Activated T-helper 9 cell treated with anti-CD3 and anti-CD28 coated beads, Interleukin-2, amount 50 U/mL, for 16 hours (primary cell): Measurements from ENCODE around the gene TTN.

Experiments used
- DNase-seq: peaks from one replicate; pipeline ENCODE4 v3.0.0-alpha.2; 2020; ENCODE audit warnings: low read depth

Gene TTN

DNA sequence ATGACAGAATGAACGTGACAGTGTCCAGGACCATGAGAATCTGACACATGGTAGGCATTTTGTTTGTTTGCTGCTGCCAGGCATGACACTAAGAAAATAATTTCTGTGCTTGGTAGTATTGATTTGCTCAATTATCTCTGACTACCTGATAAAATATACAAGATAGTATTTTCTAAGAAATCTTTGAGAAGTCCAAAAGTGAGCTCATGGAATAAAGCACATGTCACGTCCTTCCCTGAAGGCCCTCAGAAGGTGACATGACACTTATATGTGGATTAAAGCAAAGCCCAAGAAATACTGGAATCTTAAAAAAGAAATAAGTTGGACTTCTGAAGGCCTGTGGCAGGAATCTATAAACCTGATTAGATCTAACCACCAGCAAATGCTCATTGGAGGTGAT lies 3.8 kb upstream of the TTN start:
- DNase-seq: no peak

DNA sequence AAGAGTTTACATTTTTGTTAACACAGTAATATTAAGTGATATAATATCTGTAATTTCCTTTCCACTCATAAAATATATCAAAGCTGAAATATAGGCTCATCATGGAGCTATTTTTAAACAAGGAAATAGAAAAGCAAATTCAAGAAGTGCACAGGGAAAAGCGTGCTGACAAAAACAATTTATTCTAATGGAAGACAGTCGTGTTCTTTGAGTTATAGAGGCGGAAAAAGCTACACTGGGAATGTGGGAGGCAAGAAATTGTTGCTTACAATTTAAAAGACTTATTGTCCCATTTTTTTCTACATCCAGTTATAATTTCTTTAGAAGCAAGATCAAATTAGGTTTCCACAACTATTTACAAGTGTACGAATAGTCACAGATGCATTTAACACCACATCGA lies 3.2 kb upstream of the TTN start:
- DNase-seq: no peak

DNA sequence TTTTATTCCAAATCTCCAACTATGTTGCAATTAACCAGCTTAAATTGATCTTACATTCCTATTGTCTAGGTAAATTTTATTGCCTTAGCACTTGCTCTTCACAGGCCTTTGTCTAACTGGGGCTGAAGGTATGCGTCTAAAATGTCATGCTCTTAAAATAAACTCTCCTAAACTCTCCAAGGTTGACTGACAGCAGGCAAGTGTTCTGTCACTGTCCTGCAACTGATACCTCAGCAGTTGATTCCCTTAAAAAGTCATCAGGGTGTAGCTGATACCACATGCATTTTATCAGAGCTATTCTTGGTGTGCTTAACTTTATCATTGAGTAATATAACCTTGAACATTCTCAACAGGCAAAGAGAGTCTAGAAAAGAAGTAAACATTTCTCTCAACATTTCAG lies 680 bp downstream of the TTN start:
- no peak for DNase-seq

DNA sequence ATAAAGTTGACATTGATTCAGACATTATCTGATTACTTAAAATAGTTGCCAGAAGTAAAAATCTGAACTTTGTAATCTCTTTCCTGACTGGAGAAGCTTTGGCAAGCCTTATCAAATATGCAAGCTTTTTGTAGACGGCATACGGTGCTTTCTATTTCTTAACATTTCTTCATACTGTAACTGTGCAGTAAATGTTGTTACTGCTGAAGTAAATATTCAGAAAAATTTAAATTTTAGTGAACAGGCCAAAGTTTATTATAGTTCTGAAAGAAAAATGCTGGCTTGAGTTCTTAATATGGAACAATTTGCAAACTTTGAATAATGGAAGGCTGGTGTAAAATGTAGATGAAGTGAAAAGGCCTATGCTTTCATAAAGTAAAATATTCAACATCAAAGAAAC lies 1.8 kb downstream of the TTN start:
- DNase-seq: no peak

- no peak for DNase-seq
Measured at GRCh38 chr2:178804791-178805190, 2.4 kb downstream of the TTN start.

DNA sequence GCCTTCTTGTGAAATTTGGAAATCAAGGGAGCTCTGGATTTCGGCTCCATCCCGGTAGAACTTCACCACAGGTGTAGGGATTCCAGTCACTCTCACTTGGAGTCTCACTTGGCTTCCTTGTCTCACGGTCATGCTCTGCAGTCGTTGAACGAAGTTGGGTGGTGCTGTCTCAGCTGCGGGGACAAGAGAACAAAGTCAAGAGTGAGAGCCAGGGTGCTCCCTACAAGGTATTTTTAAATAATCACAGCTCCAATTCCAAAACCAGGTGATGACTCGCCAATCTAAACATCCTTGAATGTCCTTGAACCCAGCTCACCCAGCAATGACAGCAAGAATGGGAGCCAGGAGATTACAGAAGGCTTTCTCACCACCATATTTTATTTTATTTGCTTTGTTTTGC lies 6.7 kb downstream of the TTN start:
- DNase-seq: no peak

DNA sequence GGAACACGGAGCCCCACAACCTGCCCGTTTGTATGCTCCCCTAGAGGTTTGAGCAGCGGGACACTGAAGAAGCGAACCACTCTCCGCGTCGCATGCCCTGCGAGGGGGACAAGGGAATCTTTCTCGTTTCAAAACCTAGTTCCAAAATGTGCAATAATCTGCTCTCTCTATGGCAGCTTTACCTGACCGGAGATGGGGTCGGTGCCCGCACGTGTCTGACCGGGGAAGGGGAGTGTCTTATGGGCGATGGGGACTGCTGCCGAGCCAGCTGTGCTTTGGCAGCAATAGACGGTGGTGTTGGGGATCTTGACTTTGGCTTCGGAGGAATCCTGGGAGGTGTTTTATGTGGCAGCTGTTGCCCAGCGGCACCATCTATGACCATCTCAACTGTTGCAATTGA lies 7.9 kb downstream of the TTN start:
- DNase-seq: no peak

DNA sequence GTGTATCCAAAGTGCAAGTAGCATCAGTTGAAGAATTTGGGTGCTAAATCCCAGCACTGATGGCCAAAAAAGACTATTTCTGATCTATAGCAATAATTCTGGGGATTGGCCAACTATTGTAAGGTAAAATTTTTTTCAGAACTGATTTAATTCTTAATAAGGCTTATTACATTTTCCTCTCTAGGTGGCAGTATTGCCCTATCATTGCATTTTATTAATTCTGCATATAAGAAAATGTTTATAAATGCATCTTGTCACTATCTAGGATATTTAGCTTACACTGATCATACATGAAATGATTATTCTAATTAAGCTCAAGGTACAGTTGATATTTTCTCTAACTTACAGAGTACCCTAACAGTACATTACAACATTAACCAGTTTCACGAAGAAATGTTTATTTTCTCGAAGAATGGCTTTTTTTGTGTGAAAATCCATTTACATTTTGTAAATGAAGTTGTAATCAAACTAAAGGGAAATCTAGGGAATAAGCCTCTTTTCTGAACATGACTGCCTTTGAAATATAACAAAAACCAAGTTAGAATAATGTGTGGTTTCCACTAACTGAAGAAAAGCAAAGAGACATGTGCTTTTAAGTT lies 11.0 kb downstream of the TTN start:
- no peak for DNase-seq

DNA sequence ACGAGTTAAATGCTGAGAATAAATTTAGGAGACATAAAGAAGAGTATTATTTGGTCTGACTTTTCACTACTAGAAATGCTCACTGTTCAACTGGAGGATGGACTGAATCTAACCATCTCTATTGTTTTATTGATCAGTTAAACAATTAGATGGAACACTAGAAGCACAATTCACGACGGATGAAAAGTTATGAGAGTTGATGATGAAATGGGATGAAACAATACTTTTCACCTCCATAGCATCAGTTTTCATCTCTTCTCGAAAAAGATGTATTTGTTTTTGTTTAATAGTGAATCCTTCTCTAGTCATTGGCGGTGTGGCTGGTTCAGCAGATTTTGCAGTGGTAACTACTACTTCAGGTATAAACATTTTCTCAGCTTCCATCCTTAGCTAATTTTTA lies 19.3 kb downstream of the TTN start:
- DNase-seq: no peak

GRCh38 chr2:178787155-178787554 lies 20.1 kb downstream of the TTN start:
- DNase-seq: no peak

- no peak for DNase-seq
Measured at GRCh38 chr2:178783889-178784288, 23.3 kb downstream of the TTN start.

DNA sequence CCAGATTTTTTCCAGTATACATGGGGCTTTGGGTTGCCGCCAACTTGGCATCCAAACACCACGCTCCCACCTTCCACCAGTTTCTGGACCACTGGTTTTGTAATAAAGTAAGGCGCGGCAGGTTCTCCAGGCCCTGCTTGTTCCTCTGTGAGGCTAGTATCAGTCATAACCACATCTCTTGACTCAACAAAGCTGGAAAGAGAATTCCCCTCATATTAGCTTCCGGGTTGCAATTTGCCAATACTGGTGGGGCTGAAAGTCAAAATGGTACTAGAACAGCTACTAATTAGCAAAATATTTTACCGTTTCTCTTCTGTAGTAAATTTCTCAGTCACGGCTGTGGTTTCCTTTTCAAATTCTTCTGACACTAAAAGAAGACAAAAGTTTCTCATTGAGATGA lies 25.0 kb downstream of the TTN start:
- no peak for DNase-seq

GRCh38 chr2:178777577-178777976 lies 29.6 kb downstream of the TTN start:
- DNase-seq: no peak

DNA sequence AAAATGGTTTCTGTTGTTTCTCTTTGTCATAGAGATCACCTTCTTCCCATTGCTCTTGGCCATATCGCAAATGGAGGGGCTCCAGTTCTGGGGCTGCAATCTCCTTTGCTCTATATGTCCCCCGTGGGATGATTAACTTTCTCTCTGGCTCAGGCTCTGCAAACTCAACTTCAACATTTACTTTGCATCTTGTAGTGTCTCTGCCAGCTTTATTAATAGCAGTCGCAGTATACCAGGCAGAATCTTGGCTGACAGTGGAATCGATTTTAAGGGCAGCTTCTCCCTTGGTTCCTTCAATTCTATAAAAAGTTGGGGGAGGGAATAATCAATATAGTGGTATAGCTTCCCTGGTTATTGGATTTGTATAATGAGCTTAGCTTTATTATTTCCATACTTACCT lies 30.5 kb downstream of the TTN start:
- no peak for DNase-seq

- DNase-seq: no peak
Measured at GRCh38 chr2:178775975-178776374, 31.2 kb downstream of the TTN start.

GRCh38 chr2:178770518-178770917 lies 36.7 kb downstream of the TTN start:
- DNase-seq: no peak

DNA sequence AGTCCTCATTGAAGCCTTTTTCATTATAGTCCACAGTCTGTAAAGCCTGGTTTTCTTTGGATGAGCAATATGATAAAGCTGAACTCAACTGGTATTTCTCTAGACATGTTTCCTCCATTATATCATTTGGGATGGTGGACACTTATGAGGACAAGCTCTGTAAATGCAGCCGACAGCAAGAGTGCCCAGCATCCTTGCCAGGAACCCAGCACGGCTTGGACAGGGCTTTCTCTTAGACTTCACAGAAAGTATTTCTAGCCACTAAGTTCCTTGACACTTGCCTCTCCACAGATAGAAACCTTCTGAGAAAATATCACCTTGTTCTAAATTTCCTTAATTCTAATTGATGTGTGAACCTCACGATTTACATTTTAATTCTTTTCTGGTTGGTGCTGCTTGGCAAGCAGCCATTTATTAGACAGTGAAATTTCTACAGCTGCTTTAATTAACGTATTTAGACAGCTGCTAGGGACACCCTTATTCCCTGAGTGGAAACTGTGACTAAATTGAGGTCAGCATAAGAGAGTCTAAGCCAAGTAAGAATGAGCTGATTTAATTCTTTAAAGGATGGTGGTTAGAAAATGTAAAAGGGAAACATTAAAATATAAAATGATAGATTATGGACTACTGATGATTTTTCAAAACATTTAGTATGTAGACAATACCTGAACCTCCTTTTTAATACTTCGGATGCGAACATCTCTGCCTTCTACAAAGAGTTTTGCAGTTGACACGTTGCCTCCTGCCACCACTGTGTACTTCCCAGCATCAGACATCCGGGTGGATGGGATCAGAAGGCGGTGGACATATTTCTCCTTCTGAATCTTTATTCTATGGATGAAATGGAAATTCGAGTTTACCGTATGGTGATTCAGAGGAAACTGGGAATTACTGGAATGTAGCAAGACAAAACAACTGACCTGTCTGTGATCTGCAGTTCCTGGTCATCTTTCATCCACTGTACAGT lies 39.8 kb downstream of the TTN start:
- no peak for DNase-seq

- DNase-seq: no peak
Measured at GRCh38 chr2:178764097-178764496, 43.1 kb downstream of the TTN start.

- DNase-seq: no peak
Measured at GRCh38 chr2:178761759-178762371, 45.4 kb downstream of the TTN start.

- no peak for DNase-seq
Measured at GRCh38 chr2:178756843-178757242, 50.4 kb downstream of the TTN start.

DNA sequence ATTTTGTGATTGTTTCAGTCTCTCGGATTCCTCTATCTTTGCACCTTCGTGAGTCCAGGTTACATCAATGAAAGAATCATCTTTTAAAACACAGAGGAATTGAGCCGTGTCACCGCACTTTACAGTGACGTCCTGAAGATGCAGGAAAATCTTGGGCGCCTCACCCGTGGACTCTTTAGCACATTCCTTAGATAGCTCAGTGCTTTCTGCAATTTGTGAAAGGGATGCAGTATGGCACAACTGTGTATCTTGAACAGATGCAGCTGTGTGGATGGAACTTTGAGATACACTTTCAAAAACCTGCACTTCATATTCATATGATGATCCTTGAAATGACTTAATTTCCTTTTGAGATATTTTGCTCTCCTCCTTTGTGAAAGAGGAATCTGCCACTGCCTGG lies 50.9 kb downstream of the TTN start:
- no peak for DNase-seq

- no peak for DNase-seq
Measured at GRCh38 chr2:178747767-178748166, 59.5 kb downstream of the TTN start.

- no peak for DNase-seq
Measured at GRCh38 chr2:178734518-178734917, 72.7 kb downstream of the TTN start.
